GM19043 (cell line): ENCODE results near the gene ZCCHC24.

ENCODE experiments used
- ATAC-seq: cut with Tn5 transposase; IDR thresholded peaks from one replicate; pipeline ENCODE4 v1.9.1; 2021; ENCODE audit warnings: low read depth; ENCODE audit not compliant: unreplicated experiment

The ZCCHC24 gene

GRCh38 chr10:79402625-79402946, 42.8 kb downstream of the ZCCHC24 start:
- ATAC-seq = no peak

DNA sequence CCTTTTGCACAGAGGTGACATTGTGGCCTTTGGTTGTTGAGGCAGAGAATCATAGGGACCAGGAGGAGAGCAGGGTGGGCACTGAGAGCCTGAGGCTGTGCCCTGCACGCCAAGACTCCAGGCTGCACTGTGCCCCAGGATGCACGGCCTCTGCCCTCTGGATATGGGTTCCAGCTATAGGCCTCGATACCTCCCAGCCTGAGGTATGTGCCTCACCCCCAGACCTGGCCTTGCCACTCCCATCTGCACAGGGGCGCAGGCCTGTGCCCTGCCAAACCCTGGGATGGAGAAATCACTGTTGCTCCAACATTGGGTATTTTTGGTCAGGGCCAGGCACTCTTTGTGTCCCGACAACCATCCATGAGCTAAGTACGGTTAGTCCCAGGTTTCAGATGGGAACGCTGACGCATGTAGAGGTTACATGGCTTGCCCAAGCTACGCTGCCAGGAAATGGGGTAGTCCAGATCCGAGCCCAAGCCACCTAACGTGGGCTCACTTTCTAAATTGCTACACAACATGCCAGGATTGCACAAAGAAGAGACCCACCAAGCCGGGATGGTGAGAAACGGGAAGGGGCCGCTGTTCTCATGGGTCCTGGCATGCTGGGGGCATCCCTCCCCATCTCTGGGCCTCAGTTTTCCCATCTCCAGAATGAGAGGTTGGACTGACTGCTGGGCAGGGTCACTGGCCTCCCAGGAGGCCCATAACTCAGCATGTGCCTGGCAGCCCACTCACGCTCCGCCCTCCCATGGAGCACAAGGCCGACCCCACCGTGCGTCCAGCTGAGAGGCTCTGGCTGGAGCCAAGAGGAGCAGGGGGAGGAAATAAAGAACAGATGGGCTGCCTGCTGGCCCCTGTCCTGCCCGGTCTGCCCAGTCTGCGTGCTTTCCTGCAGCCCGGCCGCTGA, 44.2 kb downstream of the ZCCHC24 start:
- ATAC-seq = no peak

GRCh38 chr10:79400146-79401004, 45.0 kb downstream of the ZCCHC24 start:
- ATAC-seq = no peak

DNA sequence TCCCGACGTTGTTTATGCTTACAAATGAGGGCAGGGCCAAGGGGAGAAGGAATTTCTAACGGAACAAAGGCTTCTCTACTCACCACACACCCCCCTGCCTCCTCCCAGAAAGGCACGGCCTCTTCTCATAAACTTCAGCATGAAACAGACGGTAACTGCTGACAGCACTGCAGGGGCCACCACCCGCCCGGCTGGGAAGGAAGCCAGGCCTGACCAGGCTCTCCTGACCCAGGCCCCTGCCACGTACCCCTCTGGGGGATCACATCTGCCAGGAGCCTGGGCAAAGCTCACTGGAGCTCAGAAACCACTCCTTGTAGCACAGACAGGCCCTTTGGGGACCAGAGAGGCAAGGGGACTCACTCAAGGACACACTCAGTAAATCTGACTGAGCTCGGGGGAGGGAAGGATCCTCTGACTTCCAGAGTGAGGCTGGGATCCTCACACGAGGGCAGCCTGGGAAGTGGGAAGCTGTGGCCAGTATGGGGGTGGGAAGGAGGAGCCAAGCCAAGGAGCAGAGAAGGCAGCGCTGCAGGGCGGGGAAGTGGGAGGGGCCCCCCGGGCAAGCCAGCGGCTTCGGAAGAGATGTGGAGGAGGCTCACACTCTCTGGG, 46.1 kb downstream of the ZCCHC24 start:
- ATAC-seq = no peak

DNA sequence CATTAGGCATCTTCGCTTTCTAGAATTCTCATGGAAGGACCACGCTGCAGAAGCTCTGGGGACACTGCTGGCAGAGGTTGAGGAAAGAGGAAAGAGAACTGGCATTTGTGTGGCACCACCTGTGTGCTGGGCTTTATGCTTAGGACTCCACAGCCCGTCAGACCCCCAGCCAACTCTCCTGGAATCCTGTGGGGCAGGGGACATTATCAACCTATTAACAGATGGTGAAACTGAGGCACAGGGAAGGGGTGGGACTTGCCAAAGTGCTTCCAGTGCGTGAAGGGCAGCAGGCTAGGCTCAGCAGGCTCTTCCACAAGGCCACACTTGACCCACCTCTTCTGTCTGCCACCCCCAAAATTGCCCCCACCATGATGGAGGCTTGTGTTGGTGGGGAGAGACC, 46.8 kb downstream of the ZCCHC24 start:
- ATAC-seq = no peak

GRCh38 chr10:79397575-79398303, 47.7 kb downstream of the ZCCHC24 start:
- ATAC-seq = no peak

GRCh38 chr10:79397051-79397450, 48.4 kb downstream of the ZCCHC24 start:
- no peak for ATAC-seq

DNA sequence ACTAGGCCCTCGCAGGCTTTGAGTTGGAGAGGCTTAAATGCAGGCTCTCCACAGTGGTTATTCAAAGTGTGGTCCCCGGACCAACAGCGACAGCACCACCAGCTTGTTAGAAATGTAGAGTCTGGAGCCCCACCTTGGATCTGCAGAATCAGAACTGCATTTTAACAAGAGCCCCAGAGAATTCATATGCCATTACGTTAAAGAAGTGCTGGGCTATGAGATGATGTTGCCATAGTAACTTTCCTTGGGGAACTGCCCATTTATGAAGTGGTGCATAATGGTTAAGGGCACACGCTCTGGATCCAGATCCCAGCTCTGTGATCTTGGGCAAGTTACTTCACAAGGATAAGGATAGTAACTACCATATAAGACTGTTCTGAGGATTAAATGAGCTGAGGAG, 48.9 kb downstream of the ZCCHC24 start:
- ATAC-seq = no peak

DNA sequence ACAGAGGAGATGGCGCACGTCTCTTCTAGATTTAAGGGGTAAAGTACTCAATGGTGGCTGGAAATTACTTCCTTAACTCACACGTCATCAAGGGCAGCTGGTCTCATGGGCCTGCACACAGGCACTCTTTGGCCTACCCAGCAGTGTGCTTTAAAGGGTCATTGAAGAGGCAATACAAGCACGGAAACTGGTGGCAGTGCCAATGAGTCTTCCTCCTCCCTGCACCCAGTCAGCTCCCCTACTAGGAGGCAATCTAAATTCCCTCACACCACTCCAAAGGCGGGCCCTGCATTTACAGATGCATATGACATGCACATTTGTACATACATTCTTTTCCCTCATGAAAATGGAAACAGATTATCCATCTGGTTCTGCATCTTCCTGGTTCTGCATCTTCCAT, 50.8 kb downstream of the ZCCHC24 start:
- ATAC-seq = no peak

DNA sequence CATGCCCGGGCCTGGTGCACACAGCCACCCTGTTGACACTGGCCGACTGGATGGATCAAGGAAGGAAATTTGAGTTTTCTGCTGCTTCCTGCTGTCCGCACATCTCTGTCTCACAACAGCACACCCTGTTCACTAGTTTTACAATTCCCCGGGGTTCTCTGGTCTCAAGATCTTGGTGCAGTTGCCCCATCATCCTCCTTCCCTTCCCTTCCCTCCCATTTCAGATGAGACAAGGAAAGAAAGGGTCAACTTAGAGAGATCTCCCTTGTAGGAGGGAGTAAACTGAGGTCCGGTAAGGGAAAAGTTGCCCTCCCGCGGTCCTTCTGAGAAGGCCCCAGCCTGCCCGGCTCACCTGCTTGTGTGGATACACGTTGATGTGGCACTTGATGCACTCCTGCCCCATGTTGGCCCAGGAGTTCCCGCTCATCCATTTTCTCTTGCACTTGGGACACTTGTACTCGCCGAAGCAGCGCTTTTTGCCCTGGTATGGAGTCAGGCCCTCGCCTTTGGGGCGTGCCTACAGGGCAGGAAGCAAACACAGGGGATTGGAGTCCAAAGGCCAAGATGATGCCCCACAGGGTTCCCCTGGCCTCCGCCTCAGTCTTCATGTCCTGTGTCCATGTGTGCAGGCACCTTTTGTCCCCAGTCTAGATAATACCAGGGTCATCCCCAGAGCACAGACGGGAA, 51.4 kb downstream of the ZCCHC24 start:
- no peak for ATAC-seq

GRCh38 chr10:79393221-79393923, 52.1 kb downstream of the ZCCHC24 start:
- no peak for ATAC-seq

DNA sequence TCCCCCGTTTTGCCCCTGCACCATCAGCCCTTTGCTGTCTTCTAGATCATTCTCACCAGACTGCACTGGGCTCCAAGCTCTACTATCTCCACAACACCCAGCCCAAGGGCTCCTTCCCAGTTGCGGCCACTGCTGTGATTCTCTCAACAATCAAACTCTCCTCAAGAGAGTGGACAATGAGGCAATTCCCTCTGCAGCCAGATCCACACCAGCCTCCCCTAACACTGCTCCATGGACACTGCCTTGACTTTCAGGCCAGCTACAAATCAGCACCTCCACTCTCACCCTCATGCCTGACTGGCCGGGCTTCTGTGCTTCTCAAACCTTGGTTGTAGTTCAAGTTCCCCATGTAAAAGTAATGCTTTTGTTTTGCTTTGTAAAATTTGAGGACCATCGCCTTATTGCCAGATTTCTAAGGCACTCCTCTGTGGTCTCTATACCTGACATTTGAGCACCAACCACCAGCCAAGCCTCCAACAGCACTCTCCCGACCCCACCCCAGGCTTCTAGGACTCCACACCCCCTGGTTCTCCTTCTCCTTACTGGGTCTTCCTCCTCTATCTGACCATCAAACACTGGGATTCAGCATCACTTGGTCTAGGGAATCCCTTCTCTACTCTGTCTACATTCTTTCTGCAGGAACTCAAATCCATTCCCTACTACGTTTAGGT, 52.8 kb downstream of the ZCCHC24 start:
- ATAC-seq = no peak

GRCh38 chr10:79392020-79392398, 53.4 kb downstream of the ZCCHC24 start:
- ATAC-seq = no peak

GRCh38 chr10:79391231-79392019, 54.0 kb downstream of the ZCCHC24 start:
- ATAC-seq = no peak

DNA sequence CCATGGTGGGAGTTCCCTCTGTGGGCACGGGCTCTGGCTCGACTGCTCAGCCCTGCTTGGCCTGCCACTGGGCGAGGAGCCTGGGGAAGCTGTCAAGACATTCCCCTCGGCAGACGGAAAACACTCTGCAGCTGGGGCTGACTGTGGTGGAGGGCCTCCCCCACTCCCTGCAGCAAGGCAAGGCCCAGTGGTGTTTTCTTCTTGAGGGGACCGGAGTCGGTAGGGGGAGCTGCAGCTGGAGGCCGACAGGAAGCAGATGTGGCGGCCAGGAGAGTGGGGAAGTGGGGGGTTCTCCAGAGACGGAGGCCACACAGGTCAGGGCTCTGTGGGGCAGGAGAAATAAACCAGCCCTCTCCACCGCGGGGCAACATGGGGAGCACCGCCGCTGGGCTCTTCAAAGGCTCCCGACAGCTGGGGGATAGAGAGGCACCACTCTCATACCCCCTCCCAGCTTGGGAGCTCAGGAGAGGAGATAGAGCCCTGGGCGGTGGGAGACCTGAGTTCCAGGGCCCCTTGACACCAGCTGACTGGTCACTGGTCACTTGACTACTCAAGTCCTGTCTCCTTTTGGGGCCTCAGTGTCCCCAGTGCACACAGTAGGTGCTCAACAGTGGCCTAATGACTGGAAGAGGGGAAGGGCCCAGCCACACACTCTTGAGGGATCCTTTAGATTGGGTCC, 54.7 kb downstream of the ZCCHC24 start:
- ATAC-seq = no peak

GRCh38 chr10:79390057-79390456, 55.4 kb downstream of the ZCCHC24 start:
- no peak for ATAC-seq

DNA sequence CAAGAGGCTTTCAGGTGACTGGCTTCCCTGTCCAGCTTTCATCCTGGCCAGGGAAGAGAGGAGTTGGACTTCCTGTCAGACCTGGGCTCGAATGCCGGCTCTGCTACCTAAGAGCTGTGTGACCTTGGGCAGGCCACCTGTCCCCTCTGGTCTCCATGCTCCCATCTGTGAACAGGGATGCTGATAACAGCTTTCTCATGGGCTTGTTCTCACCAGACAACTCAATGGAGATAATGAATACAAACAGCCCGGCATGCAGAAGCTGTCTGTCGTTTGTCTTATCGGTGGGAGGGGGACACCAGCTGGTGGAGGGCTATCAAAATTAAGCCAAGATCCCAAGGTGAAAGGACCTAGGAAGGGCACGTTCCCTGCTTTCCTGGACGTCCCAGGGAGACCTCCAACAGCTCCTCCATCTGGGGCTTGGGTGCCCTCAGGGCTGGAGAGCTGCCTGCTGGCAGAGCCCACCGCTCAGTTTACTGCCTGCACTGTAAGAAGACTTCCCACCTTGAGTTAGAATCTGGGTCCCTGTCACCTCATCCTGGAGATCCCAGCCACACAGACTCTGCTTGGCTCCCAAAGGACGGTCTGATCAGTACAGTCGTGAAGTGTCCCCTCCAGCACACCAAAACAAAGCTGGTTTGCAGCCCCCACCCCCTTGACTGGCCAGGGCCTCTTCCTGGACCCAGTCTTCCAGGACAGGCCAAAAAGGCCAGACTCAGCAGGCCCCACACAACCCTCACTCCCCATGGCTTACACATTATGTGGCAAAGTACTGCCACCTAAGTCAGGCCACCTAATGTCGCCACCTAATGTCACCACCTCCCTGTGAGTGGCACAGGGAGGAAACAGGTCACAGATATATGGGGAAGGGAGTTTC, 57.2 kb downstream of the ZCCHC24 start:
- ATAC-seq = no peak
